C4-2B (cell line): Measurements from ENCODE around the gene WBP11.
"Not testable (repeated sequence)": the region's sequence is repeated elsewhere in the genome, so short reads cannot be mapped to it uniquely, and the experiment has no call there.

Experiments used
- H3K27ac ChIP-seq: fragments of 450-650 bp; 2 replicates; pipeline ENCODE4 v1.5.1; 2017
- CTCF ChIP-seq: fragments of 450-650 bp; conservative IDR thresholded peaks from 2 replicates; pipeline ENCODE4 v1.5.1; 2017; ENCODE audit warnings: mild to moderate bottlenecking
- ZFX ChIP-seq: fragments of 450-650 bp; IDR thresholded peaks from 2 replicates; pipeline ENCODE4 v1.6.1; 2017

Gene WBP11

GRCh38 chr12:14766649-14767215 lies 36.5 kb downstream of the WBP11 start:
- TF ChIP-seq ZFX (no peak), CTCF (no peak)

GRCh38 chr12:14766020-14766419 lies 37.3 kb downstream of the WBP11 start:
- not testable (repeated sequence) for H3K27ac ChIP-seq

More at GRCh38 chr12:14766649-14767215, 36.5 kb downstream of the WBP11 start:
- H3K27ac ChIP-seq = no peak overlapping the region; the same call in 1 of the 2 replicates

GRCh38 chr12:14765398-14765797 lies 37.9 kb downstream of the WBP11 start:
- H3K27ac ChIP-seq = no peak overlapping the region
- no peak for TF ChIP-seq ZFX
- no peak for TF ChIP-seq CTCF

- H3K27ac ChIP-seq = not testable (repeated sequence)
Observed at GRCh38 chr12:14759711-14760280, 43.5 kb downstream of the WBP11 start.

GRCh38 chr12:14756334-14757143 lies 46.7 kb downstream of the WBP11 start:
- peak; percentile 34 for TF ChIP-seq CTCF
- no peak for TF ChIP-seq ZFX
- no peak overlapping the region for H3K27ac ChIP-seq

GRCh38 chr12:14751986-14752385 lies 51.3 kb downstream of the WBP11 start:
- TF ChIP-seq ZFX (no peak), CTCF (no peak)
- H3K27ac ChIP-seq = no peak overlapping the region

GRCh38 chr12:14743061-14743460 lies 60.2 kb downstream of the WBP11 start:
- H3K27ac ChIP-seq = no peak overlapping the region
- no peak for TF ChIP-seq CTCF
- no peak for TF ChIP-seq ZFX

- no peak overlapping the region for H3K27ac ChIP-seq
- TF ChIP-seq CTCF (no peak), ZFX (no peak)
Observed at GRCh38 chr12:14741942-14742341, 61.3 kb downstream of the WBP11 start.
